Activated CD4-positive, alpha-beta T cell treated with anti-CD3 and anti-CD28 coated beads for 36 hours (primary cell): ENCODE data around the gene IKZF4. TPM values are rescaled to one million over a fixed set of nuclear protein-coding genes. Genes with fewer than 3 reads are reported as not detected.
"Not testable (repeated sequence)": the region's sequence is repeated elsewhere in the genome, so short reads cannot be mapped to it uniquely, and the experiment has no call there.

ENCODE experiments used
- ATAC-seq: fragments of 200-7000 bp; cut with Tn5 transposase; one replicate; pipeline ENCODE4 v1.10.0; 2021; ENCODE audit warnings: mild to moderate bottlenecking, moderate library complexity
- CTCF ChIA-PET: fragments of 350-600 bp; sonication (Branson Sonifier 250); formaldehyde crosslinking; loops from one replicate; lab custom pipeline; 2021; ENCODE audit warnings: antibody characterized with exemption; lab: Charles Lee
- POLR2A ChIA-PET: fragments of 350-600 bp; sonication (Branson Sonifier 250); formaldehyde crosslinking; loops from one replicate; lab custom pipeline; 2021; ENCODE audit warnings: antibody characterized with exemption, inconsistent platforms; lab: Charles Lee
- DNase-seq: peaks from one replicate; pipeline ENCODE4 v3.0.0-alpha.2; 2020
- H3K27ac Mint-ChIP-seq: one replicate; pipeline ENCODE4 v1.8.0; 2021; ENCODE audit warnings: mixed read lengths
- H3K27me3 Mint-ChIP-seq: one replicate; pipeline ENCODE4 v1.8.0; 2021; ENCODE audit warnings: mixed read lengths
- H3K36me3 Mint-ChIP-seq: one replicate; pipeline ENCODE4 v1.8.0; 2021; ENCODE audit warnings: low read depth, mixed read lengths
- H3K4me1 Mint-ChIP-seq: one replicate; pipeline ENCODE4 v1.8.0; 2021; ENCODE audit warnings: mixed read lengths
- H3K4me3 Mint-ChIP-seq: one replicate; pipeline ENCODE4 v1.8.0; 2021; ENCODE audit warnings: mild to moderate bottlenecking, moderate library complexity, mixed read lengths
- H3K9me3 Mint-ChIP-seq: one replicate; pipeline ENCODE4 v1.8.0; 2021; ENCODE audit warnings: low read depth, mixed read lengths
- intact Hi-C, 2 experiments: fragments of 100-400 bp; cut with DNase I in 1 of 2; cut with micrococcal nuclease in 1 of 2; formaldehyde crosslinking; loops; one replicate each; pipeline versions ENCODE4 v1.14.2 to v1.15.1; 2022 to 2024; cut with DNase I, micrococcal nuclease
- total RNA-seq, 2 experiments: library from RNA; stranded (reverse); gene quantifications; one replicate each; pipeline ENCODE4 v1.2.3, GENCODE V29; 2021

IKZF4 gene
- total RNA-seq, 2 experiments from 2014 or later = 14.9 to 16.3 TPM

GRCh38 chr12:56034586-56035332 is 13.9 kb downstream of the IKZF4 start:
- Mint-ChIP-seq H3K9me3 (no peaks in the 10 kb centered on the region), H3K4me1 (peaks cover 40% of the 10 kb centered on the region), H3K36me3 (peaks cover 41% of the 10 kb centered on the region), H3K27me3 (no peaks in the 10 kb centered on the region), H3K27ac (no peak overlapping the region), H3K4me3 (no peak overlapping the region)
- intact Hi-C loops = no loop called here
- ATAC-seq (peak; percentile 21), DNase-seq (peak; percentile 25)
- POLR2A ChIA-PET = no interaction called here
- CTCF ChIA-PET = interaction anchor here (0.6 to 1.6 kb wide), 3 partner anchors 12 to 49 kb away, joined by 3 read pairs; no protein-coding TSS in a partner anchor

- ChIA-PET CTCF (interaction anchor here (0.7 to 2.1 kb wide), 2 partner anchors 8 to 1378 kb away, joined by 3 to 10 read pairs; no protein-coding TSS in a partner anchor), POLR2A (no interaction called here)
- Mint-ChIP-seq H3K27ac (no peak overlapping the region), H3K9me3 (no peaks in the 10 kb centered on the region), H3K4me1 (peaks cover 42% of the 10 kb centered on the region), H3K4me3 (no peak overlapping the region), H3K27me3 (no peaks in the 10 kb centered on the region), H3K36me3 (peaks cover 34% of the 10 kb centered on the region)
- DNase-seq = no peak
- intact Hi-C loops = no loop called here
- no peak for ATAC-seq
Measured at GRCh38 chr12:56037161-56037560, 16.3 kb downstream of the IKZF4 start.

- ATAC-seq = no peak
- Mint-ChIP-seq H3K9me3 (no peaks in the 10 kb centered on the region), H3K27ac (peak overlapping the region; percentile 2), H3K4me3 (no peak overlapping the region), H3K27me3 (no peaks in the 10 kb centered on the region), H3K36me3 (peaks cover 34% of the 10 kb centered on the region), H3K4me1 (peaks cover 38% of the 10 kb centered on the region)
- ChIA-PET POLR2A (no interaction called here), CTCF (interaction anchor here (0.6 to 2.1 kb wide), 5 partner anchors 9 to 1379 kb away, joined by 3 to 10 read pairs (median 3); no protein-coding TSS in a partner anchor)
- DNase-seq = no peak
- intact Hi-C loops = no loop called here
Measured at GRCh38 chr12:56038022-56038655, 17.3 kb downstream of the IKZF4 start.

GRCh38 chr12:56040151-56040550 is 19.3 kb downstream of the IKZF4 start:
- ATAC-seq (peak; percentile 45), DNase-seq (peak; percentile 57)

GRCh38 chr12:56040963-56041551 is 20.2 kb downstream of the IKZF4 start:
- peaks cover 39% of the 10 kb centered on the region for H3K36me3 Mint-ChIP-seq
- no peak for ATAC-seq
- H3K4me1 Mint-ChIP-seq = peaks cover 54% of the 10 kb centered on the region

More at GRCh38 chr12:56040151-56040550, 19.3 kb downstream of the IKZF4 start:
- H3K36me3 Mint-ChIP-seq = peaks cover 41% of the 10 kb centered on the region
- CTCF ChIA-PET = interaction anchor here (0.5 to 2.6 kb wide), 13 partner anchors 10 to 300 kb away, joined by 3 to 19 read pairs (median 4); partner anchors contain the start of gene PA2G4
- POLR2A ChIA-PET = interaction anchor here (0.7 to 1.4 kb wide), 3 partner anchors 63 to 72 kb away, joined by 4 read pairs; partner anchors contain the start of gene PA2G4
- H3K9me3 Mint-ChIP-seq = no peaks in the 10 kb centered on the region
- intact Hi-C loops = loop anchor here (1.0 to 10.0 kb wide), 8 partner anchors 19 to 311 kb away; partner anchors contain the start of genes CD63 (in 1 of the 2), DGKA (in 1 of the 2), GDF11 (in 1 of the 2) and IKZF4 (in 1 of the 2)
- peak overlapping the region; percentile 91 for H3K4me3 Mint-ChIP-seq
- H3K4me1 Mint-ChIP-seq = peaks cover 48% of the 10 kb centered on the region
- no peaks in the 10 kb centered on the region for H3K27me3 Mint-ChIP-seq
- peak overlapping the region; percentile 93 for H3K27ac Mint-ChIP-seq

GRCh38 chr12:56041552-56042429 is 20.9 kb downstream of the IKZF4 start, which contains the start of gene RPS26:
Gene RPS26, plus strand, starts transcription at chr12:56041918. Its CDS starts 249 bp downstream, at chr12:56042167.
- ATAC-seq (peak; percentile 92), DNase-seq (peak; percentile 97)
- intact Hi-C loops = loop anchor here (1.0 to 10.0 kb wide), 20 partner anchors 20 to 319 kb away; partner anchors contain the start of genes IKZF4 (in 2 of the 2), NABP2 (in 2 of the 2), PA2G4 (in 2 of the 2) and SARNP (in 2 of the 2)
- Mint-ChIP-seq H3K9me3 (no peaks in the 10 kb centered on the region), H3K4me3 (peak within 1 kb of the TSS; percentile 91), H3K27ac (peak within 1 kb of the TSS; percentile 99), H3K27me3 (no peaks in the 10 kb centered on the region), H3K36me3 (peaks cover 40% of the 10 kb centered on the region), H3K4me1 (peaks cover 61% of the 10 kb centered on the region)
- POLR2A ChIA-PET = interaction anchor here (1.4 kb wide), 1 partner anchor 62 kb away, joined by 4 read pairs; the partner anchor contains the start of gene PA2G4
- CTCF ChIA-PET = interaction anchor here (1.1 to 2.6 kb wide), 5 partner anchors 12 to 304 kb away, joined by 3 to 19 read pairs (median 4); no protein-coding TSS in a partner anchor

More at GRCh38 chr12:56040963-56041551, 20.2 kb downstream of the IKZF4 start:
- no peaks in the 10 kb centered on the region for H3K27me3 Mint-ChIP-seq
- peak; percentile 27 for DNase-seq
- CTCF ChIA-PET = interaction anchor here (0.5 to 2.6 kb wide), 15 partner anchors 11 to 303 kb away, joined by 3 to 19 read pairs (median 4); partner anchors contain the start of genes ERBB3 and PA2G4
- no peaks in the 10 kb centered on the region for H3K9me3 Mint-ChIP-seq
- POLR2A ChIA-PET = interaction anchor here (0.6 to 1.4 kb wide), 3 partner anchors 63 to 221 kb away, joined by 4 to 8 read pairs (median 4); partner anchors contain the start of gene PA2G4
- H3K27ac Mint-ChIP-seq = peak overlapping the region; percentile 93
- intact Hi-C loops = loop anchor here (1.0 to 10.0 kb wide), 20 partner anchors 20 to 319 kb away; partner anchors contain the start of genes IKZF4 (in 2 of the 2), PA2G4 (in 2 of the 2), SARNP (in 2 of the 2) and ZC3H10 (in 2 of the 2)
- peak overlapping the region; percentile 91 for H3K4me3 Mint-ChIP-seq

- CTCF ChIA-PET, POLR2A ChIA-PET, H3K9me3 Mint-ChIP-seq, DNase-seq, ATAC-seq, H3K27me3 Mint-ChIP-seq: not testable (repeated sequence)
- intact Hi-C loops = loop anchor here (2.0 to 10.0 kb wide), 4 partner anchors 142 to 305 kb away; partner anchors contain the start of genes NABP2 (in 2 of the 2), RNF41 (in 1 of the 2) and SMARCC2 (in 1 of the 2)
- peak overlapping the region; percentile 99 for H3K27ac Mint-ChIP-seq
- peaks cover 38% of the 10 kb centered on the region for H3K36me3 Mint-ChIP-seq
- H3K4me1 Mint-ChIP-seq = peaks cover 61% of the 10 kb centered on the region
- peak overlapping the region; percentile 91 for H3K4me3 Mint-ChIP-seq
Measured at GRCh38 chr12:56042430-56042813, 21.6 kb downstream of the IKZF4 start.

GRCh38 chr12:56042843-56043242 is 22.0 kb downstream of the IKZF4 start:
- no peaks in the 10 kb centered on the region for H3K27me3 Mint-ChIP-seq
- H3K9me3 Mint-ChIP-seq = no peaks in the 10 kb centered on the region
- peak overlapping the region; percentile 99 for H3K27ac Mint-ChIP-seq
- ATAC-seq = no peak
- ChIA-PET POLR2A (interaction anchor here (0.6 to 1.2 kb wide), 2 partner anchors 22 to 313 kb away, joined by 3 to 4 read pairs; no protein-coding TSS in a partner anchor), CTCF (no interaction called here)
- H3K36me3 Mint-ChIP-seq = peaks cover 38% of the 10 kb centered on the region
- H3K4me3 Mint-ChIP-seq = peak overlapping the region; percentile 91
- DNase-seq = no peak
- intact Hi-C loops = loop anchor here (2.0 to 10.0 kb wide), 4 partner anchors 142 to 306 kb away; partner anchors contain the start of genes NABP2 (in 2 of the 2), RNF41 (in 1 of the 2) and SMARCC2 (in 1 of the 2)
- peaks cover 61% of the 10 kb centered on the region for H3K4me1 Mint-ChIP-seq

GRCh38 chr12:56046027-56046780 is 25.4 kb downstream of the IKZF4 start:
- H3K27me3 Mint-ChIP-seq = no peaks in the 10 kb centered on the region
- H3K9me3 Mint-ChIP-seq = no peaks in the 10 kb centered on the region
- DNase-seq (no peak), ATAC-seq (no peak)
- intact Hi-C loops = loop anchor here in 1 of 2 experiments (5.0 to 10.0 kb wide), 2 partner anchors 36 to 139 kb away; partner anchors contain the start of genes ERBB3 and SMARCC2
- ChIA-PET POLR2A (interaction anchor here (0.5 to 4.5 kb wide), 7 partner anchors 37 to 1545 kb away, joined by 3 to 28 read pairs (median 4); partner anchors contain the start of genes PA2G4 and RAB5B), CTCF (interaction anchor here (0.6 to 4.3 kb wide), 21 partner anchors 7 to 308 kb away, joined by 3 to 49 read pairs (median 4); partner anchors contain the start of genes ESYT1, ORMDL2, PA2G4 and RAB5B)
- H3K36me3 Mint-ChIP-seq = peaks cover 37% of the 10 kb centered on the region
- peaks cover 37% of the 10 kb centered on the region for H3K4me1 Mint-ChIP-seq
- no peak overlapping the region for H3K4me3 Mint-ChIP-seq
- peak overlapping the region; percentile 80 for H3K27ac Mint-ChIP-seq
